ENCODE results near the gene HAPSTR1. TPM values are rescaled to one million over a fixed set of nuclear protein-coding genes. Genes with fewer than 3 reads are reported as not detected.

Gene HAPSTR1
- total and polyA plus RNA-seq, 3 experiments from 2014 or later: 21.3 to 61.2 (median 60.4) TPM

DNA sequence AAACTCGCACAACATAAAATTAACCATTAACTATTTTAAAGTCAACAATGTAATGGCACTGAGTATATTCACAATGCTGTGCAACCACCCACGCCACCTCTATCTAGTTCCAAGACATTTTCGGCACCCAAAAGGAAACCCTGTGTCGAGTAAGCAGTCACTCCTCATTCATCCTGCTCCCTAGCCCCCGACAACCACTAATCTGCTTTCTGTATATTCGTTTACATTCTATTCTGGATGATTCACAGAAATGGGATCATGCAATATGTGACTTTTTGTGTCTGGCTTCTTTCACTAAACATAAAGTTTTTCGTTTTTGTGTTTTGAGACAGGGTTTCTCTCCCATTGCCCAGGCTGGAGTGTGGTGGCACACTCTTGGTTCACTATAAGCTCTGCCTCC is 42.2 kb upstream of the HAPSTR1 start:
- ChIA-PET CTCF (interaction anchor here (1.8 kb wide), 1 partner anchor 40 kb away, joined by 7 read pairs; no protein-coding TSS in a partner anchor), POLR2A (no interaction called here)
- Histone ChIP-seq H3K36me3 (ENCODE audit: insufficient read depth, low read length) (no peaks in the 10 kb centered on the region), H3K27me3 (ENCODE audit: insufficient read depth, low read length, poor library complexity, severe bottlenecking) (no peaks in the 10 kb centered on the region), H3K9me3 (ENCODE audit: low read length) (no peaks in the 10 kb centered on the region), H3K4me1 (ENCODE audit: insufficient read depth, low read length) (no peaks in the 10 kb centered on the region), H3K4me3 (ENCODE audit: low read length) (no peak overlapping the region), H3K27ac (ENCODE audit: low read depth, low read length) (no peak overlapping the region)
- no peak overlapping the region for H3K4me3 Mint-ChIP-seq
- H3K36me3 Mint-ChIP-seq: peaks cover 0 to 13% (median 0%) of the 10 kb centered on the region in 3 donors
- H3K9me3 Mint-ChIP-seq: peaks cover 0 to 9% (median 6%) of the 10 kb centered on the region in 5 donors
- DNase-seq: no peak
- H3K4me1 Mint-ChIP-seq: peaks cover 3 to 9% (median 7%) of the 10 kb centered on the region in 3 donors
- no peak overlapping the region for H3K27ac Mint-ChIP-seq
- H3K27me3 Mint-ChIP-seq: peaks cover 5 to 12% of the 10 kb centered on the region in 2 donors

DNA sequence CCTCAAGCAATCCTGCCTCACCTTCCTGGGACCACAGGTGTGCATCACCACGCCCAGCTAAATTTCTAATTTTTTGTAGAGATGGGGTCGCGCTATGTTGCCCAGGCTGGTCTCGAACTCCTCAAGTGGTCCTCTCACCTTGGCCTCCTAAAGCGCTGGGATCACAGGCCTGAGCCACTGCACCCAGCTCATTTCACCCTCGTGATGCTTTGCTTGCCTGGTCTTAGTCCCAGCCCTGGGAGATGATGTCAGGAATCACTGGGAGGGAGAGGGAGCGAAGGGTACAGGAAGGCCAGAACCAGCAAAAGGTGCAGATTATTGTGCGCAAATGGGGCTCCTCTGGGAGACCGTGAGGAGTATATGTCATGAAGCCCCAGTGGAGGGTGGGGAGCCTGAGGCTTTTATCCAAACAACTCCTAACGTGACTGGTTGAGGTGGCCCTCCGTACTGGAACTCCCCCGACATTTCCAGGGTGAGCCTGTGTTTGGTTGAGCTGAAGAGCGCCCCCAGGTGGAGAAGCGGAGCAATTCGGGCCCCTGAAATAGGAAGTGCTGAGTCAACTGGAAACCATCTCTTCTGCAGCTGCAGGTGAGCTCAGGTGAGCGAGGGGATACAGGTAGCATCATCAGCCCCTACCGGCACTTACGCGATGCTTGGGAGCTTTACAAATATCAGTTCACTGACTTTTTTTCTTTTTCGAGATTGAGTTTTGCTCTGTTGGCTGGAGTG is 41.2 kb upstream of the HAPSTR1 start:
- H3K27ac Mint-ChIP-seq: no peak overlapping the region
- peaks cover 3 to 13% of the 10 kb centered on the region in 2 donors for H3K27me3 Mint-ChIP-seq
- no peak overlapping the region for H3K4me3 Mint-ChIP-seq
- peaks cover 0 to 9% (median 6%) of the 10 kb centered on the region in 5 donors for H3K9me3 Mint-ChIP-seq
- H3K36me3 ChIP-seq (ENCODE audit: insufficient read depth, low read length): no peaks in the 10 kb centered on the region
- peaks cover 0 to 13% (median 0%) of the 10 kb centered on the region in 3 donors for H3K36me3 Mint-ChIP-seq
- no peaks in the 10 kb centered on the region for H3K4me1 ChIP-seq (ENCODE audit: insufficient read depth, low read length)
- H3K4me1 Mint-ChIP-seq: peaks cover 3 to 9% (median 8%) of the 10 kb centered on the region in 3 donors
- ChIA-PET POLR2A (no interaction called here), CTCF (interaction anchor here (1.8 kb wide), 1 partner anchor 41 kb away, joined by 7 read pairs; no protein-coding TSS in a partner anchor)
- H3K9me3 ChIP-seq (ENCODE audit: low read length): no peaks in the 10 kb centered on the region
- no peaks in the 10 kb centered on the region for H3K27me3 ChIP-seq (ENCODE audit: insufficient read depth, low read length, poor library complexity, severe bottlenecking)
- no peak overlapping the region for H3K27ac ChIP-seq (ENCODE audit: low read depth, low read length)
- no peak overlapping the region for H3K4me3 ChIP-seq (ENCODE audit: low read length)
- DNase-seq: peak in 1 of 5 donors; percentile 1

DNA sequence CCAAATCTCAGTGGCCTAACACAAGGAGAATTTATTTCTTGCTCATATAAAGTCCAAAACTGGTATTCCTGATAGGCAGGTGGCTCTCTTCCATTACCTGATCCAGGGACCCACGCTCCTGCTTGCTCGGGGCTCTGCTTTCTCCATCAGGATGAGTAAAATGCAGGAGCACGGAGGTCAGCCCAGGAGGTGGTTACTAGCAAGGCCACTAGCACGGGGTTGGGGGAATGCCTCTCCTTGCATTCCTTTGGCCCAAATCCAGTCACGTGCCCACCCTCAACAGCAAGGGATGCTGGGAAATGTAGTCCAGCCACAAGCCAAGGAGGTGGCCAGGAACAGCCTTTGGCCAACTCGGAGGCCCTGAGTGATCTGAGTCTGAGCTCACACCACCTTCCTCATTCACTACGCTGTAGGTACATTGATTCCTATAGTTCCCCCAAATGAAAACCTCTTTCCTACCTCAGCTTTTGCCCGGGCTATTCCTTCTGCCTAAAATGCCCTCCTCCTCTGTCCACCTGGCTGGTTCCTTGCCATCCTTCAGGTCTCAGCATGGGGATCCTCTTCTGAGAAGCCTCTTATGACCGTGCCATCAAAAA is 38.3 kb upstream of the HAPSTR1 start:
- ChIA-PET CTCF (no interaction called here), POLR2A (no interaction called here)
- Histone ChIP-seq H3K27me3 (ENCODE audit: insufficient read depth, low read length, poor library complexity, severe bottlenecking) (no peaks in the 10 kb centered on the region), H3K4me1 (ENCODE audit: insufficient read depth, low read length) (no peaks in the 10 kb centered on the region), H3K36me3 (ENCODE audit: insufficient read depth, low read length) (no peaks in the 10 kb centered on the region), H3K4me3 (ENCODE audit: low read length) (no peak overlapping the region), H3K27ac (ENCODE audit: low read depth, low read length) (no peak overlapping the region), H3K9me3 (ENCODE audit: low read length) (no peaks in the 10 kb centered on the region)
- H3K27ac Mint-ChIP-seq: peak overlapping the region in 1 of 8 donors; percentile 43
- H3K9me3 Mint-ChIP-seq: no peaks in the 10 kb centered on the region
- peaks cover 0 to 3% (median 2%) of the 10 kb centered on the region in 3 donors for H3K4me1 Mint-ChIP-seq
- no peaks in the 10 kb centered on the region for H3K36me3 Mint-ChIP-seq
- DNase-seq: no peak
- no peak overlapping the region for H3K4me3 Mint-ChIP-seq
- peaks cover 3 to 13% of the 10 kb centered on the region in 2 donors for H3K27me3 Mint-ChIP-seq

DNA sequence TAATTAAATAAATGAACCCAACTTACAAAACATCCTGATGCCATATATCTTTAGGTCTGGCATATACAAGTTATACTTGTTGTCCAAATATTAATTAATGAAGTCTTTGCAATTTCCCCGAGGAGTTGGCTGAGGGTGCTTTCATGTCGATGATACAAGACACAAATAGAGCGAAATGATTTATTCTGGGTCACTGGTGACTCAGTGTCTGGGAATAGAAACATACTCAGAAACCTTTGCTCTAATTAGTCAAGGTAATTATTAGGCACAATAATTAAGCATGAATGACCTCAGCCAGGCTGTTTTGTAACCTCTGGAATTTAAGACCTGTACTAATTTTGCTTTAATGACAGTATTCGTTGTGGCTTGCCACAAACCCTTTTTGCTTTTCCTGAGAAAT is 37.0 kb upstream of the HAPSTR1 start:
- Histone ChIP-seq H3K4me1 (ENCODE audit: insufficient read depth, low read length) (no peaks in the 10 kb centered on the region), H3K27ac (ENCODE audit: low read depth, low read length) (no peak overlapping the region), H3K9me3 (ENCODE audit: low read length) (no peaks in the 10 kb centered on the region), H3K27me3 (ENCODE audit: insufficient read depth, low read length, poor library complexity, severe bottlenecking) (no peaks in the 10 kb centered on the region), H3K36me3 (ENCODE audit: insufficient read depth, low read length) (no peaks in the 10 kb centered on the region), H3K4me3 (ENCODE audit: low read length) (no peak overlapping the region)
- peaks cover 3 to 13% of the 10 kb centered on the region in 2 donors for H3K27me3 Mint-ChIP-seq
- H3K4me3 Mint-ChIP-seq: no peak overlapping the region
- DNase-seq: no peak
- ChIA-PET POLR2A (no interaction called here), CTCF (interaction anchor here (0.6 kb wide), 1 partner anchor 20 kb away, joined by 3 read pairs; no protein-coding TSS in a partner anchor)
- no peaks in the 10 kb centered on the region for H3K9me3 Mint-ChIP-seq
- peak overlapping the region in 1 of 8 donors; percentile 51 for H3K27ac Mint-ChIP-seq
- H3K36me3 Mint-ChIP-seq: no peaks in the 10 kb centered on the region
- H3K4me1 Mint-ChIP-seq: peaks cover 0 to 2% (median 0%) of the 10 kb centered on the region in 3 donors

DNA sequence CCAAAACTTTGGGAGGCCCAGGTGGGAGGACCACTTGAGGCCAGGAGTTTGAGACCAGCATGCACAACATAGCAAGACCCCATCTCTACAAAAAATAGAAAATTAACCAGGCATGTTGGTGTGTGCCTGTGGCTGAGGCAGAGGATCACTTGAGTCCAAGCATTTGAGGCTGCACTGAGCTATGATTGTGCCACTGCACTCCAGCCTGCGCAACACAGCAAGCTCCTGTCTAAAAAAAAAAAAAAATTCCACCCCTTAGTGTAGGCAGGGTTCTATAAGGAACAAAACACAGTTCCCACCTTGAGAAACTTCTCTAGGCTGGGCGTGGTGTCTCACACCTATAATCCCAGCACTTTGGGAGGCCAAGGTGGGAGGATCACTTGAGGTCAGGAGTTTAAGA is 36.3 kb upstream of the HAPSTR1 start:
- Histone ChIP-seq H3K27ac (ENCODE audit: low read depth, low read length) (no peak overlapping the region), H3K4me1 (ENCODE audit: insufficient read depth, low read length) (no peaks in the 10 kb centered on the region), H3K27me3 (ENCODE audit: insufficient read depth, low read length, poor library complexity, severe bottlenecking) (no peaks in the 10 kb centered on the region), H3K36me3 (ENCODE audit: insufficient read depth, low read length) (no peaks in the 10 kb centered on the region), H3K4me3 (ENCODE audit: low read length) (no peak overlapping the region), H3K9me3 (ENCODE audit: low read length) (no peaks in the 10 kb centered on the region)
- H3K4me1 Mint-ChIP-seq: peaks cover 0 to 2% (median 0%) of the 10 kb centered on the region in 3 donors
- H3K27me3 Mint-ChIP-seq: peaks cover 3 to 13% of the 10 kb centered on the region in 2 donors
- DNase-seq: no peak
- H3K4me3 Mint-ChIP-seq: no peak overlapping the region
- ChIA-PET CTCF (no interaction called here), POLR2A (no interaction called here)
- no peak overlapping the region for H3K27ac Mint-ChIP-seq
- no peaks in the 10 kb centered on the region for H3K36me3 Mint-ChIP-seq
- H3K9me3 Mint-ChIP-seq: no peaks in the 10 kb centered on the region

DNA sequence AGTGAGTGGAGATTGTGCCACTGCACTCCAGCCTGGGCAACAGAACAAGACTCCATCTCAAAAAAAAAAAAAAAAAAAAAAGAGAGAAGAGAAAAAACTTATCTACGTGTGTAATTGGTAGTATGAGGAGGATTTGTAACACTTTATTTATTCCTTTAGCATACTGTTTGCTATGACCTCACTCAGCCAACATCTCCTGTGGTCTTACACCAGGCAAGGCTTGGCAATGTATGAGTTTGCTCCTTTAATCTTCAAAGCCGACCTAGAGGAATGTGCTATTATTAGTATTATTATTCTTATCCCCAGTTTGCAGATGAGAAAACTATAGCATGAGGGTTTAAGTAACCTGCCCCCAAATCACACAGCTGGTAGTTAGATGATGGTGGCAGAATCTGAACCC is 35.8 kb upstream of the HAPSTR1 start:
- CTCF ChIA-PET: no interaction called here
- Histone ChIP-seq H3K4me3 (ENCODE audit: low read length) (no peak overlapping the region), H3K9me3 (ENCODE audit: low read length) (no peaks in the 10 kb centered on the region), H3K27ac (ENCODE audit: low read depth, low read length) (no peak overlapping the region), H3K27me3 (ENCODE audit: insufficient read depth, low read length, poor library complexity, severe bottlenecking) (no peaks in the 10 kb centered on the region), H3K4me1 (ENCODE audit: insufficient read depth, low read length) (no peaks in the 10 kb centered on the region), H3K36me3 (ENCODE audit: insufficient read depth, low read length) (no peaks in the 10 kb centered on the region)
- peaks cover 3 to 13% of the 10 kb centered on the region in 2 donors for H3K27me3 Mint-ChIP-seq
- H3K4me3 Mint-ChIP-seq: no peak overlapping the region
- no peak for DNase-seq
- H3K36me3 Mint-ChIP-seq: no peaks in the 10 kb centered on the region
- POLR2A ChIA-PET: no interaction called here
- H3K27ac Mint-ChIP-seq: no peak overlapping the region
- no peaks in the 10 kb centered on the region for H3K9me3 Mint-ChIP-seq
- peaks cover 0 to 2% (median 0%) of the 10 kb centered on the region in 3 donors for H3K4me1 Mint-ChIP-seq

DNA sequence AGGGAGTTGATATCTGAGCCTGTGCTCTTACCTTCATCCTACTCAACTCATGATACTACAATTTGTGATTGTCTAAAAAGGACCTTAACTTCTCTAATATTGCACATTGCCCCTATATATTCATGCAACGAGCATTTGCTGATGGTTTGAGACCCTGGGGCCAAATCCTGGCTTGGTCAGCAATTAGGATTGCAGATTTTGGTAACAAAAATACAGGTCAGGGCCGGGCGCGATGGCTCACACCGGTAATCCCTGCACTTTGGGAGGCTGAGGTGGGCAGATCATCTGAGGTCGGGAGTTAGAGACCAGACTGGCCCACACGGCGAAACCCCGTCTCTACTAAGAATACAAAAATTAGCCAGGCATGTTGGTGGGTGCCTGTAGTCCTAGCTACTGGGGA is 35.4 kb upstream of the HAPSTR1 start:
- H3K36me3 Mint-ChIP-seq: no peaks in the 10 kb centered on the region
- H3K27ac ChIP-seq (ENCODE audit: low read depth, low read length): no peak overlapping the region
- ChIA-PET CTCF (no interaction called here), POLR2A (no interaction called here)
- no peaks in the 10 kb centered on the region for H3K27me3 ChIP-seq (ENCODE audit: insufficient read depth, low read length, poor library complexity, severe bottlenecking)
- no peak overlapping the region for H3K27ac Mint-ChIP-seq
- H3K4me1 ChIP-seq (ENCODE audit: insufficient read depth, low read length): no peaks in the 10 kb centered on the region
- no peaks in the 10 kb centered on the region for H3K36me3 ChIP-seq (ENCODE audit: insufficient read depth, low read length)
- H3K4me3 Mint-ChIP-seq: no peak overlapping the region
- no peaks in the 10 kb centered on the region for H3K9me3 ChIP-seq (ENCODE audit: low read length)
- H3K9me3 Mint-ChIP-seq: no peaks in the 10 kb centered on the region
- no peak overlapping the region for H3K4me3 ChIP-seq (ENCODE audit: low read length)
- no peak for DNase-seq
- peaks cover under 1 to 2% (median 1%) of the 10 kb centered on the region in 3 donors for H3K4me1 Mint-ChIP-seq
- H3K27me3 Mint-ChIP-seq: peaks cover 3 to 13% of the 10 kb centered on the region in 2 donors

DNA sequence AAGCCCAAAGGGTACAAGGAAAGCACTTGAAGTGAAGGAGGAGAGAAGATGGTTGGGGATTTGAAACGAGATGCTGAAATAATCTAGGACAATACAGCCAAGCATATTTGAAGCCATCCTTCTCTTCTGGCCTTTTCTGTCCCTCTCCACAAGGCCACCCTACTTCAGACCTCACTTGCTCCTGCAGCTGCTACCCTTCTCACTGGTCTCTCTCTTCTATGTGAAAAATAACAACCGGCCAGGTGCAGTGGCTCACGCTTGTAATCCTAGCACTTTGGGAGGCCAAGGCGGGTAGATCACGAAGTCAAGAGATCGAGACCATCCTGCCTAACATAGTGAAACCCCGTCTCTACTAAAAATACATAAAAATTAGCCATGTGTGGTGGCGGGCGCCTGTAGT is 33.2 kb upstream of the HAPSTR1 start:
- Mint-ChIP-seq H3K4me3 (no peak overlapping the region), H3K36me3 (no peaks in the 10 kb centered on the region), H3K27me3 (peaks cover 3 to 7% of the 10 kb centered on the region in 2 donors), H3K27ac (peak overlapping the region in 1 of 8 donors; percentile 29), H3K9me3 (no peaks in the 10 kb centered on the region), H3K4me1 (peaks cover 3 to 7% (median 7%) of the 10 kb centered on the region in 3 donors)
- DNase-seq: no peak
- no peak overlapping the region for H3K4me3 ChIP-seq (ENCODE audit: low read length)
- H3K27me3 ChIP-seq (ENCODE audit: insufficient read depth, low read length, poor library complexity, severe bottlenecking): no peaks in the 10 kb centered on the region
- H3K36me3 ChIP-seq (ENCODE audit: insufficient read depth, low read length): no peaks in the 10 kb centered on the region
- no peak overlapping the region for H3K27ac ChIP-seq (ENCODE audit: low read depth, low read length)
- no peaks in the 10 kb centered on the region for H3K4me1 ChIP-seq (ENCODE audit: insufficient read depth, low read length)
- ChIA-PET POLR2A (interaction anchor here (0.7 kb wide), 1 partner anchor 43 kb away, joined by 7 read pairs; no protein-coding TSS in a partner anchor), CTCF (no interaction called here)
- no peaks in the 10 kb centered on the region for H3K9me3 ChIP-seq (ENCODE audit: low read length)
